Measurements from ENCODE around the gene RNF217.

The RNF217 gene

GRCh38 chr6:125013938-125014660 lies 51.9 kb downstream of the RNF217 start:
- no peak overlapping the region for H3K4me3 ChIP-seq (ENCODE audit: low read depth, low read length)
- TF ChIP-seq CTCF (conservative IDR thresholded peaks at IDR 0.05; ENCODE audit: low read depth, low read length), result no peak
- DNase-seq (ENCODE audit: low read depth), result peak; percentile 87

- no peak overlapping the region for H3K4me3 ChIP-seq (ENCODE audit: low read depth, low read length)
- DNase-seq (ENCODE audit: low read depth), result no peak
- TF ChIP-seq CTCF (conservative IDR thresholded peaks at IDR 0.05; ENCODE audit: low read depth, low read length), result no peak
These were observed 52.4 kb downstream of the RNF217 start for GRCh38 chr6:125014661-125014957.

- TF ChIP-seq CTCF (conservative IDR thresholded peaks at IDR 0.05; ENCODE audit: low read depth, low read length), result no peak
- no peak overlapping the region for H3K4me3 ChIP-seq (ENCODE audit: low read depth, low read length)
- no peak for DNase-seq (ENCODE audit: low read depth)
These were observed 52.9 kb downstream of the RNF217 start for GRCh38 chr6:125015152-125015551.

- no peak for TF ChIP-seq CTCF (conservative IDR thresholded peaks at IDR 0.05; ENCODE audit: low read depth, low read length)
- H3K4me3 ChIP-seq (ENCODE audit: low read depth, low read length), result no peak overlapping the region
- DNase-seq (ENCODE audit: low read depth), result peak; percentile 53
These were observed 55.9 kb downstream of the RNF217 start for GRCh38 chr6:125018136-125018535.

- no peak for DNase-seq (ENCODE audit: low read depth)
- no peak overlapping the region for H3K4me3 ChIP-seq (ENCODE audit: low read depth, low read length)
- TF ChIP-seq CTCF (conservative IDR thresholded peaks at IDR 0.05; ENCODE audit: low read depth, low read length), result no peak
These were observed 57.0 kb downstream of the RNF217 start for GRCh38 chr6:125019281-125019680.

- no peak overlapping the region for H3K4me3 ChIP-seq (ENCODE audit: low read depth, low read length)
- DNase-seq (ENCODE audit: low read depth), result no peak
- no peak for TF ChIP-seq CTCF (conservative IDR thresholded peaks at IDR 0.05; ENCODE audit: low read depth, low read length)
These were observed 57.7 kb downstream of the RNF217 start for GRCh38 chr6:125019918-125020317.

- no peak for TF ChIP-seq CTCF (conservative IDR thresholded peaks at IDR 0.05; ENCODE audit: low read depth, low read length)
- no peak for DNase-seq (ENCODE audit: low read depth)
- H3K4me3 ChIP-seq (ENCODE audit: low read depth, low read length), result no peak overlapping the region
These were observed 58.1 kb downstream of the RNF217 start for GRCh38 chr6:125020385-125020784.
